Motor neuron (in vitro differentiated cells): ENCODE measurements around the gene PRMT1. TPM values are rescaled to one million over a fixed set of nuclear protein-coding genes. Genes with fewer than 3 reads are reported as not detected.

Experiments
- ATAC-seq, 8 experiments: fragments of 200-7000 bp; cut with Tn5 transposase; replicated peaks in 6 of 8; 2 replicates each; pipeline ENCODE4 v1.8.0; 2021; ENCODE audit warnings: mild to moderate bottlenecking in 8 of 8, moderate library complexity in 8 of 8
- H3K27ac ChIP-seq, 2 donors: fragments of 250-450 bp; sonication (Bioruptor Pico); 2 replicates each; pipeline ENCODE4 v1.9.0; 2021; ENCODE audit warnings: antibody characterized with exemption in 2 of 2, mild to moderate bottlenecking in 2 of 2, moderate library complexity in 1 of 2
- H3K4me1 ChIP-seq, 2 donors: fragments of 250-450 bp; sonication (Bioruptor Pico); replicated peaks in 1 of 2; 2 replicates each; pipeline ENCODE4 v1.6.1; 2021; ENCODE audit warnings: antibody characterized with exemption in 2 of 2, mild to moderate bottlenecking in 2 of 2, moderate library complexity in 1 of 2
- H3K4me3 ChIP-seq, 5 donors: fragments of 250-450 bp; sonication (Bioruptor Pico); 2 replicates each; pipeline ENCODE4 v1.9.0; 2021; ENCODE audit warnings: antibody characterized with exemption in 5 of 5, mild to moderate bottlenecking in 5 of 5, moderate library complexity in 4 of 5
- WGBS, 10 experiments: fragments of 450-650 bp; shearing (Covaris generic); methylation state at CpG; one replicate each; pipeline ENCODE4 v1.0.0; 2022; 5-methylcytosine and 5-hydroxymethylcytosine counted together
- in situ Hi-C, 9 experiments: fragments of 400-800 bp; cut with MboI; loops; one replicate each; pipeline ENCODE4 v1.15.0; 2021; ENCODE audit warnings: low sequenced_read_pairs in 9 of 9, low pct_unique_long_range_greater_than_20kb in 2 of 9; ENCODE audit not compliant: unreplicated experiment in 9 of 9
- total RNA-seq, 8 experiments: library from RNA; unstranded; fragments of 300-600 nt; gene quantifications; 2 replicates each; pipeline versions ENCODE4 v1.2.3 to v1.2.4, GENCODE V29; 2022

Gene PRMT1
- total RNA-seq, 8 experiments from 2014 or later = 190 to 369 (median 229) TPM

GRCh38 chr19:49689133-49690078, 12.3 kb downstream of the PRMT1 start, which contains the start of gene ADM5:
Gene ADM5, plus strand, starts transcription at chr19:49689594. Its CDS starts 244 bp downstream, at chr19:49689838.
- WGBS, 10 experiments = 13 to 48% (median 31%) methylated on average over 2 to 16 of the region's 54 CpGs; no CpG with 5 or more reads in 6 of the 10 experiments
- H3K27ac ChIP-seq = peak within 1 kb of the TSS; percentile 92 to 98
- H3K4me3 ChIP-seq = peak within 1 kb of the TSS; percentile 48 to 55 (median 51)
- peaks cover 16 to 20% of the 10 kb centered on the region in 2 donors for H3K4me1 ChIP-seq
- ATAC-seq = peak; percentile 8 to 37 (median 22)
- in situ Hi-C loops = no loop called here

- ATAC-seq = peak; percentile 0 to 20 (median 8)
- H3K4me1 ChIP-seq = peaks cover 16 to 20% of the 10 kb centered on the region in 2 donors
- 0 to 39% (median 17%) methylated on average over 1 to 13 of the region's 39 CpGs; no CpG with 5 or more reads in 7 of the 10 experiments for WGBS, 10 experiments
- peak overlapping the region; percentile 48 to 55 (median 51) for H3K4me3 ChIP-seq
- peak overlapping the region; percentile 92 to 98 for H3K27ac ChIP-seq
- in situ Hi-C loops = no loop called here
Observed at GRCh38 chr19:49690079-49690655, 13.1 kb downstream of the PRMT1 start.

GRCh38 chr19:49690656-49691242, 13.7 kb downstream of the PRMT1 start, which contains the start of gene CPT1C:
Gene CPT1C, plus strand, starts transcription at chr19:49691116. Its CDS starts 1,137 bp downstream, at chr19:49692253.
- whole genome bisulfite sequencing, 10 experiments = 0 to 3% (median 0%) methylated on average over 2 to 19 of the region's 38 CpGs; no CpG with 5 or more reads in 5 of the 10 experiments
- peak within 1 kb of the TSS; percentile 48 to 55 (median 51) for H3K4me3 ChIP-seq
- in situ Hi-C loops = no loop called here
- ATAC-seq = peak; percentile 72 to 86 (median 81)
- peak within 1 kb of the TSS; percentile 92 to 98 for H3K27ac ChIP-seq
- peaks cover 16 to 20% of the 10 kb centered on the region in 2 donors for H3K4me1 ChIP-seq

GRCh38 chr19:49691243-49692146, 14.4 kb downstream of the PRMT1 start:
- peak overlapping the region; percentile 92 to 98 for H3K27ac ChIP-seq
- in situ Hi-C loops = no loop called here
- WGBS, 10 experiments = 0 to 35% (median 2%) methylated on average over 1 to 15 of the region's 39 CpGs; no CpG with 5 or more reads in 5 of the 10 experiments
- peak overlapping the region; percentile 48 to 55 (median 51) for H3K4me3 ChIP-seq
- H3K4me1 ChIP-seq = peaks cover 16 to 20% of the 10 kb centered on the region in 2 donors
- peak; percentile 30 to 84 (median 74) for ATAC-seq

GRCh38 chr19:49692147-49692506, 15.1 kb downstream of the PRMT1 start:
- Histone ChIP-seq H3K4me1 (peaks cover 16 to 20% of the 10 kb centered on the region in 2 donors), H3K4me3 (peak overlapping the region; percentile 48 to 55 (median 51)), H3K27ac (peak overlapping the region; percentile 65 to 76)
- ATAC-seq = peak in 1 of 8 experiments; percentile 0
- WGBS, 10 experiments = 0 to 68% (median 22%) methylated on average over 1 to 3 of the region's 16 CpGs; no CpG with 5 or more reads in 6 of the 10 experiments
- in situ Hi-C loops = no loop called here

- in situ Hi-C loops = no loop called here
- no peak overlapping the region for H3K4me3 ChIP-seq
- WGBS, 10 experiments = 53 to 100% (median 76%) methylated on average over 1 to 6 of the region's 6 CpGs; no CpG with 5 or more reads in 2 of the 10 experiments
Observed at GRCh38 chr19:49696115-49696514, 19.0 kb downstream of the PRMT1 start.

GRCh38 chr19:49696865-49697264, 19.8 kb downstream of the PRMT1 start:
- 43 to 100% (median 90%) methylated on average over 1 to 7 of the region's 7 CpGs; no CpG with 5 or more reads in 2 of the 10 experiments for WGBS, 10 experiments
- H3K4me1 ChIP-seq = peaks cover 6% of the 10 kb centered on the region in 2 donors
- no peak overlapping the region for H3K4me3 ChIP-seq
- H3K27ac ChIP-seq = no peak overlapping the region
- in situ Hi-C loops = no loop called here
- no peak for ATAC-seq

More at GRCh38 chr19:49696115-49696514, 19.0 kb downstream of the PRMT1 start:
- no peak for ATAC-seq
- Histone ChIP-seq H3K27ac (no peak overlapping the region), H3K4me1 (peaks cover 6% of the 10 kb centered on the region in 2 donors)

GRCh38 chr19:49699364-49699763, 22.3 kb downstream of the PRMT1 start:
- 65 to 100% (median 94%) methylated on average over 1 to 4 of the region's 5 CpGs; no CpG with 5 or more reads in 2 of the 10 experiments for WGBS, 10 experiments
- in situ Hi-C loops = no loop called here
- Histone ChIP-seq H3K4me3 (no peak overlapping the region), H3K4me1 (no peaks in the 10 kb centered on the region), H3K27ac (no peak overlapping the region)
- no peak for ATAC-seq

GRCh38 chr19:49700563-49700962, 23.5 kb downstream of the PRMT1 start:
- in situ Hi-C loops = no loop called here
- no peak overlapping the region for H3K27ac ChIP-seq
- H3K4me1 ChIP-seq = no peaks in the 10 kb centered on the region
- H3K4me3 ChIP-seq = no peak overlapping the region
- ATAC-seq = peak in 3 of 8 experiments; percentile 17 to 23 (median 22)
- WGBS, 10 experiments = 90% methylated on average over 4 of the region's 11 CpGs; no CpG with 5 or more reads in 9 of the 10 experiments

GRCh38 chr19:49701271-49701786, 24.3 kb downstream of the PRMT1 start:
- 20 to 100% (median 87%) methylated on average over 1 to 6 of the region's 40 CpGs; no CpG with 5 or more reads in 6 of the 10 experiments for WGBS, 10 experiments
- H3K4me1 ChIP-seq = no peaks in the 10 kb centered on the region
- in situ Hi-C loops = no loop called here
- no peak overlapping the region for H3K27ac ChIP-seq
- no peak overlapping the region for H3K4me3 ChIP-seq
- ATAC-seq = peak in 4 of 8 experiments; percentile 14 to 32 (median 23)

- 90 to 100% (median 97%) methylated on average over 2 to 9 of the region's 22 CpGs; no CpG with 5 or more reads in 4 of the 10 experiments for WGBS, 10 experiments
- ATAC-seq = no peak
- in situ Hi-C loops = no loop called here
- Histone ChIP-seq H3K4me1 (no peaks in the 10 kb centered on the region), H3K4me3 (no peak overlapping the region), H3K27ac (no peak overlapping the region)
Observed at GRCh38 chr19:49704888-49705642, 28.0 kb downstream of the PRMT1 start.
